ENCODE data around the gene DNAJB8. TPM values are rescaled to one million over a fixed set of nuclear protein-coding genes. Genes with fewer than 3 reads are reported as not detected.

DNAJB8 gene
- total and polyA plus RNA-seq, 9 of the 15 experiments (the other 6 are each of a cell fraction or from before 2014, with no cell fraction given), result not detected

DNA sequence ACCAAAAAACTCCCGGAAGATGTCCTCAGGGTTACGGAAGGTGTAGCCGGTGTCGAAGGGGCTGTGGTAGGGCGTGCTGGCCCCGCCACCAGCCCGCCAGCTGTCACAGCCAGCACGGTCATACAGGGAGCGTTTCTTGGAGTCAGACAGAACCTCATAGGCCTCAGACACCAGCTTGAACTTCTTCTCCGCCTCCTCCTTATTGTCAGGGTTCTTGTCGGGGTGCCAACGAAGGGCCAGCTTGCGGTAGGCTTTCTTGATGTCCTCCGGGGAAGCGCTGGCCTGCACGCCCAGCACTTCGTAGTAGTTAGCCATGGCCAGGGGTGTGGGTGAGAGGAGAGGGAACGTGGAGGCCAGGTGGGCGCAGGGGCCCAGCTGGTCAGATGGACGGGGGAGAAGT lies 3.8 kb downstream of the DNAJB8 start:
- H3K27me3 ChIP-seq (ENCODE audit: control insufficient read depth in 2 of 2, insufficient read depth in 2 of 2, low read length in 2 of 2), result peaks cover 4 to 21% of the 10 kb centered on the region in 2 experiments; a peak in 4 of 5 replicates
- TF ChIP-seq TOE1 (IDR thresholded peaks at IDR 0.05; ENCODE audit: borderline replicate concordance) (no peak), TOE1 (CRISPR knock-in tag; IDR thresholded peaks at IDR 0.05; ENCODE audit: borderline replicate concordance, low read depth) (no peak), ZBTB11 (CRISPR knock-in tag; IDR thresholded peaks at IDR 0.05) (no peak), E2F4 (CRISPR knock-in tag; IDR thresholded peaks at IDR 0.05; ENCODE audit: low read depth) (no peak), TCFL5 (CRISPR knock-in tag; conservative IDR thresholded peaks at IDR 0.05) (no peak), MAX (CRISPR knock-in tag; IDR thresholded peaks at IDR 0.05) (no peak), ZNF408 (CRISPR knock-in tag; IDR thresholded peaks at IDR 0.05; ENCODE audit: low read depth) (no peak), MIER1 (IDR thresholded peaks at IDR 0.05; ENCODE audit: low read depth) (no peak), LEF1 (IDR thresholded peaks at IDR 0.05) (no peak), RBM22 (IDR thresholded peaks at IDR 0.05; ENCODE audit: low read depth, low read length, poor library complexity, severe bottlenecking) (no peak), RAD21 (CRISPR knock-in tag; conservative IDR thresholded peaks at IDR 0.05 in 1 of 2, IDR thresholded peaks at IDR 0.05 in 1 of 2) (no peak), ZNF445 (CRISPR knock-in tag; IDR thresholded peaks at IDR 0.05; ENCODE audit: low read depth) (no peak), ZNF212 (CRISPR knock-in tag; IDR thresholded peaks at IDR 0.05) (no peak), MCM7 (IDR thresholded peaks at IDR 0.05) (no peak)
- TF ChIP-seq, protein P1, sequence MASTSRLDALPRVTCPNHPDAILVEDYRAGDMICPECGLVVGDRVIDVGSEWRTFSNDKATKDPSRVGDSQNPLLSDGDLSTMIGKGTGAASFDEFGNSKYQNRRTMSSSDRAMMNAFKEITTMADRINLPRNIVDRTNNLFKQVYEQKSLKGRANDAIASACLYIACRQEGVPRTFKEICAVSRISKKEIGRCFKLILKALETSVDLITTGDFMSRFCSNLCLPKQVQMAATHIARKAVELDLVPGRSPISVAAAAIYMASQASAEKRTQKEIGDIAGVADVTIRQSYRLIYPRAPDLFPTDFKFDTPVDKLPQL (IDR thresholded peaks at IDR 0.05; ENCODE audit: extremely low read depth, insufficient read length), result no peak

More for the DNA sequence above, 3.8 kb downstream of the DNAJB8 start:
- no peaks in the 10 kb centered on the region for H3K79me2 ChIP-seq (ENCODE audit: control insufficient read depth, insufficient read depth, low read length)
- no peaks in the 10 kb centered on the region for H3K9me1 ChIP-seq (ENCODE audit: control insufficient read depth, insufficient read depth, low read length)
- intact Hi-C loops (cut with micrococcal nuclease) (no loop called here), in situ Hi-C loops (cut with MboI) (no loop called here)
- no TSS peak for BruUV-seq (replicated peaks)
- ChIA-PET POLR2A (interaction anchor here (0.8 to 2.8 kb wide), 3 partner anchors 9 to 17 kb away, joined by 3 to 20 read pairs (median 4); no protein-coding TSS in a partner anchor), CTCF (ENCODE audit: low intra/inter-chr PET ratio) (no interaction called here)
- H3K27ac ChIP-seq (ENCODE audit: extremely low read depth, low read depth, low read length), result no peak overlapping the region
- WGBS (ENCODE audit: insufficient coverage, low coverage, missing lambda C conversion rate), result 86% methylated on average over 12 of the region's 20 CpGs
- H2AFZ ChIP-seq (ENCODE audit: low read depth, low read length), result no peak overlapping the region
- H3K9me3 ChIP-seq (replicated peaks; ENCODE audit: control insufficient read depth, insufficient read depth, low read depth, low read length), result no peaks in the 10 kb centered on the region
- H3K4me1 ChIP-seq (replicated peaks in 1 of 2; ENCODE audit: control insufficient read depth in 2 of 2, insufficient read depth in 2 of 2, low read length in 2 of 2), result peaks cover 3 to 31% of the 10 kb centered on the region in 2 experiments; a peak in 4 of 5 replicates
- no peak overlapping the region for H3K4me2 ChIP-seq (ENCODE audit: insufficient read depth, low read length)
- no peak overlapping the region; a peak in 1 of 4 replicates for H3K9ac ChIP-seq (ENCODE audit: insufficient read depth in 1 of 2, low read depth in 2 of 2, low read length in 2 of 2)
- ATAC-seq (no peak), DNase-seq (ENCODE audit: extremely low read depth in 1 of 4, low spot score in 3 of 4) (no peak), FAIRE-seq (no peak)
- H3K36me3 ChIP-seq (ENCODE audit: control insufficient read depth, insufficient read depth, low read length), result no peaks in the 10 kb centered on the region
- no peak overlapping the region for H3K4me3 ChIP-seq
- H4K20me1 ChIP-seq (replicated peaks; ENCODE audit: control insufficient read depth, insufficient read depth, low read length), result no peaks in the 10 kb centered on the region

Measured in K562 (cell line).